ENCODE measurements around the gene IL17C.

- TF ChIP-seq CTCF (IDR thresholded peaks at IDR 0.05; ENCODE audit: low read depth, low read length, poor library complexity, severe bottlenecking) (no peak), EZH2phosphoT487 (IDR thresholded peaks at IDR 0.05; ENCODE audit: borderline replicate concordance, low read length) (no peak)
Measured at GRCh38 chr16:88645941-88646340, 7.6 kb downstream of the IL17C start.

Measured in DOHH2 (cell line).